ENCODE measurements around the gene ATG14.
"Not testable (repeated sequence)": the region's sequence is repeated elsewhere in the genome, so short reads cannot be mapped to it uniquely, and the experiment has no call there.

ATG14 gene

GRCh38 chr14:55411426-55412389, at the start of gene ATG14:
ATG14 (minus strand) TSS chr14:55411830; CDS start chr14:55411822, 8 bp downstream.
- DNase-seq = peak; percentile 84

GRCh38 chr14:55458800-55459515, 47.3 kb upstream of the ATG14 start:
- DNase-seq = no peak

- no peak for DNase-seq
Observed at GRCh38 chr14:55457496-55457895, 45.9 kb upstream of the ATG14 start.

- not testable (repeated sequence) for DNase-seq
Observed at GRCh38 chr14:55456411-55456810, 44.8 kb upstream of the ATG14 start.

- DNase-seq = no peak
Observed at GRCh38 chr14:55454264-55455002, 42.8 kb upstream of the ATG14 start.

- no peak for DNase-seq
Observed at GRCh38 chr14:55451950-55452349, 40.3 kb upstream of the ATG14 start.

GRCh38 chr14:55451398-55451797, 39.8 kb upstream of the ATG14 start:
- no peak for DNase-seq

- DNase-seq = no peak
Observed at GRCh38 chr14:55450987-55451386, 39.4 kb upstream of the ATG14 start.

GRCh38 chr14:55450539-55450938, 38.9 kb upstream of the ATG14 start:
- no peak for DNase-seq

GRCh38 chr14:55450124-55450523, 38.5 kb upstream of the ATG14 start:
- no peak for DNase-seq

GRCh38 chr14:55449116-55449515, 37.5 kb upstream of the ATG14 start:
- DNase-seq = no peak

GRCh38 chr14:55448141-55448614, 36.5 kb upstream of the ATG14 start:
- DNase-seq = no peak

GRCh38 chr14:55446833-55447232, 35.2 kb upstream of the ATG14 start:
- no peak for DNase-seq

- peak in 1 of 2 donors; percentile 39 for DNase-seq
Observed at GRCh38 chr14:55446127-55446736, 34.6 kb upstream of the ATG14 start.

GRCh38 chr14:55441286-55441685, 29.7 kb upstream of the ATG14 start:
- no peak for DNase-seq

- DNase-seq = no peak
Observed at GRCh38 chr14:55440385-55440784, 28.8 kb upstream of the ATG14 start, which contains the start of gene TBPL2. TBPL2 (minus strand) TSS chr14:55440616; CDS start chr14:55440449, 167 bp downstream.

GRCh38 chr14:55438066-55438683, 26.5 kb upstream of the ATG14 start:
- no peak for DNase-seq

GRCh38 chr14:55436931-55437330, 25.3 kb upstream of the ATG14 start:
- DNase-seq = no peak

GRCh38 chr14:55436519-55436918, 24.9 kb upstream of the ATG14 start:
- DNase-seq = no peak

- DNase-seq = no peak
Observed at GRCh38 chr14:55434805-55435174, 23.2 kb upstream of the ATG14 start.

GRCh38 chr14:55433880-55434804, 22.5 kb upstream of the ATG14 start:
- DNase-seq = no peak

Data from hippocampal formation (tissue), 2 donors.